MG63 (cell line): ENCODE results near the gene TENM4. TPM values are rescaled to one million over a fixed set of nuclear protein-coding genes. Genes with fewer than 3 reads are reported as not detected.

Experiments used
- DNase-seq: peaks from one replicate; pipeline ENCODE4 v3.0.0-alpha.2; 2020
- H3K27me3 ChIP-seq: fragments of 250-450 bp; sonication (Bioruptor Pico); 2 replicates; pipeline ENCODE4 v1.5.1; 2020; ENCODE audit warnings: mild to moderate bottlenecking, moderate library complexity
- H3K36me3 ChIP-seq: fragments of 250-450 bp; sonication (Bioruptor Pico); 2 replicates; pipeline ENCODE4 v1.5.1; 2020; ENCODE audit warnings: mild to moderate bottlenecking, moderate library complexity
- H3K4me3 ChIP-seq: fragments of 250-450 bp; sonication (Bioruptor Pico); 2 replicates; pipeline ENCODE4 v1.5.1; 2020; ENCODE audit warnings: mild to moderate bottlenecking, moderate library complexity
- H3K9me3 ChIP-seq: fragments of 250-450 bp; sonication (Bioruptor Pico); 2 replicates; pipeline ENCODE4 v1.5.1; 2020; ENCODE audit warnings: mild to moderate bottlenecking, moderate library complexity
- total RNA-seq: library from RNA; depleted of rRNA; stranded (reverse); fragments of >200 nt; shearing (Covaris generic); gene quantifications from 2 replicates; pipeline ENCODE4 v1.2.3, GENCODE V29; 2014; ENCODE audit warnings: low replicate concordance

Gene TENM4
- total RNA-seq, 1 experiment from 2014 or later: not detected

- peak; percentile 79 for DNase-seq
- Histone ChIP-seq H3K9me3 (no peaks in the 10 kb centered on the region), H3K27me3 (no peaks in the 10 kb centered on the region)
Observed at GRCh38 chr11:78659326-78660270, 781.2 kb downstream of the TENM4 start.

GRCh38 chr11:78657968-78658839 lies 782.6 kb downstream of the TENM4 start:
- Histone ChIP-seq H3K9me3 (no peaks in the 10 kb centered on the region), H3K36me3 (no peaks in the 10 kb centered on the region), H3K4me3 (no peak overlapping the region), H3K27me3 (no peaks in the 10 kb centered on the region)
- DNase-seq: no peak

More at GRCh38 chr11:78659326-78660270, 781.2 kb downstream of the TENM4 start:
- Histone ChIP-seq H3K36me3 (no peaks in the 10 kb centered on the region), H3K4me3 (no peak overlapping the region)

GRCh38 chr11:78657441-78657840 lies 783.4 kb downstream of the TENM4 start:
- Histone ChIP-seq H3K27me3 (no peaks in the 10 kb centered on the region), H3K4me3 (no peak overlapping the region), H3K36me3 (no peaks in the 10 kb centered on the region), H3K9me3 (no peaks in the 10 kb centered on the region)
- DNase-seq: no peak

GRCh38 chr11:78656984-78657383 lies 783.8 kb downstream of the TENM4 start:
- Histone ChIP-seq H3K9me3 (no peaks in the 10 kb centered on the region), H3K27me3 (no peaks in the 10 kb centered on the region), H3K36me3 (no peaks in the 10 kb centered on the region), H3K4me3 (no peak overlapping the region)
- no peak for DNase-seq

GRCh38 chr11:78656327-78656726 lies 784.5 kb downstream of the TENM4 start:
- Histone ChIP-seq H3K9me3 (no peaks in the 10 kb centered on the region), H3K27me3 (no peaks in the 10 kb centered on the region), H3K36me3 (no peaks in the 10 kb centered on the region), H3K4me3 (no peak overlapping the region)
- DNase-seq: no peak

- H3K36me3 ChIP-seq: no peaks in the 10 kb centered on the region
- no peaks in the 10 kb centered on the region for H3K27me3 ChIP-seq
- no peak for DNase-seq
- H3K4me3 ChIP-seq: no peak overlapping the region
- no peaks in the 10 kb centered on the region for H3K9me3 ChIP-seq
Observed at GRCh38 chr11:78655561-78655960, 785.3 kb downstream of the TENM4 start.

GRCh38 chr11:78654866-78655265 lies 786.0 kb downstream of the TENM4 start:
- no peaks in the 10 kb centered on the region for H3K9me3 ChIP-seq
- no peaks in the 10 kb centered on the region for H3K36me3 ChIP-seq
- no peaks in the 10 kb centered on the region for H3K27me3 ChIP-seq
- no peak overlapping the region for H3K4me3 ChIP-seq
- no peak for DNase-seq

- Histone ChIP-seq H3K4me3 (no peak overlapping the region), H3K9me3 (no peaks in the 10 kb centered on the region), H3K36me3 (no peaks in the 10 kb centered on the region), H3K27me3 (no peaks in the 10 kb centered on the region)
- DNase-seq: no peak
Observed at GRCh38 chr11:78654071-78654470, 786.8 kb downstream of the TENM4 start.

GRCh38 chr11:78653294-78653909 lies 787.4 kb downstream of the TENM4 start:
- DNase-seq: no peak
- H3K9me3 ChIP-seq: no peaks in the 10 kb centered on the region
- H3K36me3 ChIP-seq: no peaks in the 10 kb centered on the region
- no peak overlapping the region for H3K4me3 ChIP-seq
- H3K27me3 ChIP-seq: no peaks in the 10 kb centered on the region

- Histone ChIP-seq H3K36me3 (no peaks in the 10 kb centered on the region), H3K4me3 (no peak overlapping the region), H3K27me3 (no peaks in the 10 kb centered on the region), H3K9me3 (no peaks in the 10 kb centered on the region)
- no peak for DNase-seq
Observed at GRCh38 chr11:78652843-78653239, 788.0 kb downstream of the TENM4 start.

- Histone ChIP-seq H3K4me3 (no peak overlapping the region), H3K36me3 (no peaks in the 10 kb centered on the region), H3K9me3 (no peaks in the 10 kb centered on the region), H3K27me3 (no peaks in the 10 kb centered on the region)
- no peak for DNase-seq
Observed at GRCh38 chr11:78651923-78652842, 788.6 kb downstream of the TENM4 start.

- DNase-seq: no peak
- no peaks in the 10 kb centered on the region; the same call in 1 of the 2 replicates for H3K27me3 ChIP-seq
- no peak overlapping the region for H3K4me3 ChIP-seq
- no peaks in the 10 kb centered on the region for H3K9me3 ChIP-seq
- no peaks in the 10 kb centered on the region for H3K36me3 ChIP-seq
Observed at GRCh38 chr11:78651136-78651775, 789.6 kb downstream of the TENM4 start.

GRCh38 chr11:78649361-78650215 lies 791.2 kb downstream of the TENM4 start:
- no peaks in the 10 kb centered on the region for H3K36me3 ChIP-seq
- H3K27me3 ChIP-seq: peaks cover 3% of the 10 kb centered on the region; the same call in 1 of the 2 replicates
- no peaks in the 10 kb centered on the region for H3K9me3 ChIP-seq
- no peak overlapping the region for H3K4me3 ChIP-seq
- DNase-seq: no peak

- peaks cover 3% of the 10 kb centered on the region; the same call in 1 of the 2 replicates for H3K27me3 ChIP-seq
Observed at GRCh38 chr11:78647986-78648875, 792.6 kb downstream of the TENM4 start.

More at GRCh38 chr11:78647986-78648875, 792.6 kb downstream of the TENM4 start:
- Histone ChIP-seq H3K36me3 (no peaks in the 10 kb centered on the region), H3K9me3 (no peaks in the 10 kb centered on the region), H3K4me3 (no peak overlapping the region)
- no peak for DNase-seq
